GM18508 (cell line): ENCODE results near the gene MGAT5B.
"Not testable (repeated sequence)": the region's sequence is repeated elsewhere in the genome, so short reads cannot be mapped to it uniquely, and the experiment has no call there.

Experiments used
- ATAC-seq: cut with Tn5 transposase; IDR thresholded peaks from one replicate; pipeline ENCODE4 v1.9.1; 2021; ENCODE audit warnings: moderate number of reproducible peaks; ENCODE audit not compliant: insufficient read depth, unreplicated experiment

Gene MGAT5B

DNA sequence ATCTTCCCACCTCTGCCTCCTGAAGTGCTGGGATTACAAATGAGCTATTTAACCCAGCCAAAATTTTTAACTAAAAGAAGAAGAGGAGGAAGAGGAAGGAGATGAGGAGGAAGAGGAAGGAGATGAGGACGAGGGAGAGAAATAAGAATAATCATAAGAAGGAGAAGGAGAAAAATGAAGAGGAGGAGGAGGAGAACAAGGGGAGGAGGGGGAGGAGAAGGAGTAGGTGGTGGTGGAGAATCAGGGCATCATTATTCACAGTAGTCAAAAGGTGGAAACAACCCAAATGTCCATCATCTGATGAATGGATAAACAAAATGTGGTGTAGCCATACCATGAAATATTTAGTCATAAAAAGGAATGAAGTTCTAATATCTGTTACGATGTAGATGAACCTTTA lies 21.2 kb upstream of the MGAT5B start:
- ATAC-seq, result no peak

DNA sequence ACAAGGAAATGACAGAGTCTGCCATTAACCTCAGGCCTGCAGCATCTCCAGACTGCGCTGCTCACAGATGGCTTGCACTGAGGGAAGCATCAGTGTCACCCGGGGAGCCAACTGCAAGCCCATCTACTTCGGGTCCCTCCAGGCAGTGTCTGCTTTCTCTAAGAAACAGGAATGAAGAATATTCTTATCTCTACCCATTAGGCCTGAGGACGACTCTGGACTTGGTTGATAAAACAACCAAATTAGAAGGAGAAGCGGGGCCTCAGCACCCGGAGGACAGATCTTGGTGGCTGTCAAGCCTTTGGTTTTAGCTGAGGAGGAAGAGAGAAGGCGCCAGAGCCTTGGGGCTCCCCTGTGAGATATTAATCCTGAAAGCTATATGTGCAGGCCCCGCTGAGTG lies 19.5 kb upstream of the MGAT5B start:
- no peak for ATAC-seq

DNA sequence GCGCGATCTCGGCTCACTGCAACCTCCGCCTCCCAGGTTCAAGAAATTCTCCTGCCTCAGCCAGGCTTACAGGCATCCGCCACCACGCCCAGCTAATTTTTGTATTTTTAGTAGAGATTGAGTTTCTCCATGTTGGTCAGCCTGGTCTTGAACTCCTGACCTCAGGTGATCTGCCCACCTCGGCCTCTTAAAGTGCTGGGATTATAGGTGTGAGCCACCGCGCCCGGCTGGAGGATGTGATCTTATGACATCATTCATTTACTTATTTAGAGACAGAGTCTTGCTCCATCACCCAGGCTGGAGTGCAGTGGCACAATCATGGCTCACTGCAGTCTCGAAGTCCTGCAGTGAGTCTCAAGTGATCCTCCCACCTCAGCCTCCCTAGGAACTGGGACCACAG lies 19.0 kb upstream of the MGAT5B start:
- ATAC-seq, result not testable (repeated sequence)

DNA sequence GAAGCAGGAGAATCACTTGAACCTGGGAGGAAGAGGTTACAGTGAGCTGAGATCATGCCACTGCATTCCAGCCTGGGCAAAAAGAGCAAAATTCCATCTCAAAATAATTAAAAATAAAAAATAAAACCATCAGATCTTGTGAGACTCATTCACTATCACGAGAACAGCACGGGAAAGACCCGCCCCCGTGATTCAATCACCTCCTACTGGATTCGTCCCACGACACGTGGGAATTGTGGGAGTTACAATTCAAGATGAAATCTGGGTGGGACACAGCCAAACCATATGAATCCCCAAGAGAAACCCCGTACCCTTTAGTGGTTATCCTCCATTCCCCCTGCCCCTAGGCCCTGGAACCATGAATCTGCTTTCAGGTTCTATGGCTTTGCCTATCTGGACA lies 15.4 kb upstream of the MGAT5B start:
- no peak for ATAC-seq

DNA sequence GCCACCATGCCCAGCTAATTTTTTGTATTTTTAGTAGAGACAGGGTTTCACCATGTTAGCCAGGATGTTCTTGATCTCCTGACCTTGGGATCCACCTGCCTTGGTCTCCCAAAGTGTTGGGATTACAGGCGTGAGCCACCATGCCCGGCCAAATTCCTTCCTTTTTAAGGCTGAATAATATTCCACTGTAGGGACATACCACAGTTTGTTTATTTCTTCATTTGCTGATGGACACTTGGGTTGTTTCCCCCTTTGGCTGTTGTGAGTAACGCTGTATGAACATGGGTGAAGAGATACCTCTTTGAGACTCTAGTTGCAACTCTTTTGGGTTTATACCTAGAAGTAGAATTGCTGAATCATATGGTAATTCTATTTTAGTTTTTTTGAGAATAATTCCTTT lies 13.1 kb upstream of the MGAT5B start:
- ATAC-seq, result no peak

DNA sequence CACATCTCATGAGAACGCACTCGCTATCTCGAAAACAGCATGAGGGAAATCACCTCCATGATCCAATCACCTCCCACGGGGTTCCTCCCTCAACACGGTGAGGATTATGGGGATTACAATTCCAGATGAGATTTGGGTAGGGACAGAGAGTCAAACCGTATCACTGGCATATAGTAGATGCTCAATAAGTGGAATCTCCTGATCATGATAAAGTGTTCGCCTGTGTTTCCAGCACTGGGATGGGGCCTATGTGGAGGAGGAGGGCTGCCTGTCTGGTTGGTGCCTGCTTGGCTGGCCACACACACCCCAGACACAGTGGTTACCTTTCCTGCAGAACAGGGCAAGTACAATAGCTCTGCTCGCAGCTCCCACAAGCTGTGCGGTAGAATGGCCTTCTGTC lies 6.1 kb upstream of the MGAT5B start:
- ATAC-seq, result no peak

DNA sequence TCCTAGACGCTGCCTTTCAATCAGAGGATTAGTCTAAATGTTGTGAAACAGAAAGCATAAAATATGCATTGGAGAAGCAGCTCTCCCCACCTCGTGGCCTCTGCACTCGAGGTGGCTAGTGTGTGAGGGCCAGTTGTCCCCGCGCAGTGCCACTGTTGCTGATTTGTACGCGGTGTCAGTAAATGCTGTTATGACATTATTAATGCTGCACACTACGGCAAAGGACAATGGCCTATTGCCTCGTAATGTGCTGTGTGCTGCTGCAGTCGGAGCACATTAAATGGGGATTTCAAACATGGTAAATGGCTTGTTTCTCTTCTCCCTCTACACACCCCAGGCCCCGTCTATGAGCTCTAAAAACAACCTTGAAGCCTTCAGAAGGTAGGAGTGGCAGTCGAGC lies 5.7 kb upstream of the MGAT5B start:
- no peak for ATAC-seq

DNA sequence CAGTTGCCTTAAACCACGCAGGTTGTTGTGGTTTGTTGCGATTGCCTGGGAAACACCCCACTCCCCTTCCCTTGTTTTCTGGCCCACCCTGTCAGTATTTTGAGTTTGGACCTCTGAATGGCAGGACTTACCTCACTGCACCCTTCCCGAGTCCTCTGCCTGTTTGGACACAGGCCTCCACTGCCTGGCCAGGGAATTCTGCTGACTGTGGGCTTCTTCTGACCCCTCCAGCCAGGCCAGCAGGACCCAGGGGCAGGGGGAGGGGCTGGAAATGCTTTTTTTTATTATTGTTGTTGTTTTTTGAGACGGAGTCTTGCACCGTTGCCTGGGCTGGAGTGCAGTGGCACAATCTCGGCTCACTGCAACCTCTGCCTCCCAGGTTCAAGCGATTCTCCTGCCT lies 4.2 kb upstream of the MGAT5B start:
- no peak for ATAC-seq

DNA sequence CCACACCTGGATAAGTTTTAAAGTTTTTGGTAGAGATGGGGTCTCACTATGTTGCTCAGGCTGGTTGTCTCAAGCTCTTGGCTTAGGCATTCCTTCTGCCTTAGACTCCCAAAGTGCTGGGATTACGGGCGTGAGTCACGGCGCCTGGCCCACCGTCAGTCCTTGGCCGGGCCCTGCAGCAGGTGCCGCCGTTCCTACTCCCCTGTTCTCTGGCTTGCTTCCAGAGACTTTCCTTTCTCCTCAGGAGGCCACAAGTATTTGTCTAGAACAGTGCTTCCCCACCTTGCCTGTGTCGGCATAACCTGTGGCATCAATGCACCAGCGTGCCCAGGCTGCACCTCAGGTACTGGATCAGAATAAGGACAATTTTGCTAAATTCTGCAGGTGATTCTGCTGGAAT lies 3.0 kb upstream of the MGAT5B start:
- no peak for ATAC-seq

DNA sequence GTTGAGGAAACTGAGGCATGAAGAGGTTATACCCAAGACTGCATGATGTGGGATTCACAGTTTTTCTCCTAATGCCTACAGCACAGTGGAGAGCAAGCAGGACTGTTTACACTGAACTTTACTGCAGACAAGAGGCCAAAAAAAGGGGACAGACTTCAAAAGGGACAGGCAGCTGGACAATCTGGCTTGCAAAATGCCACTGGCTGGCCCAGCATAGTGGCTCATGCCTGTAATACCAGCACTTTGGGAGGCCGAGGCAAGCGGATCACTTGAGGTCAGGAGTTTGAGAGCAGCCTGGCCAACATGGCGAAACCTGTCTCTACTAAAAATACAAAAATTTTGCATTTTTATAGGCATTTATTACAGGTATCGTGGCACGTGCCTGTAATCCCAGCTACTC lies 2.0 kb upstream of the MGAT5B start:
- no peak for ATAC-seq

DNA sequence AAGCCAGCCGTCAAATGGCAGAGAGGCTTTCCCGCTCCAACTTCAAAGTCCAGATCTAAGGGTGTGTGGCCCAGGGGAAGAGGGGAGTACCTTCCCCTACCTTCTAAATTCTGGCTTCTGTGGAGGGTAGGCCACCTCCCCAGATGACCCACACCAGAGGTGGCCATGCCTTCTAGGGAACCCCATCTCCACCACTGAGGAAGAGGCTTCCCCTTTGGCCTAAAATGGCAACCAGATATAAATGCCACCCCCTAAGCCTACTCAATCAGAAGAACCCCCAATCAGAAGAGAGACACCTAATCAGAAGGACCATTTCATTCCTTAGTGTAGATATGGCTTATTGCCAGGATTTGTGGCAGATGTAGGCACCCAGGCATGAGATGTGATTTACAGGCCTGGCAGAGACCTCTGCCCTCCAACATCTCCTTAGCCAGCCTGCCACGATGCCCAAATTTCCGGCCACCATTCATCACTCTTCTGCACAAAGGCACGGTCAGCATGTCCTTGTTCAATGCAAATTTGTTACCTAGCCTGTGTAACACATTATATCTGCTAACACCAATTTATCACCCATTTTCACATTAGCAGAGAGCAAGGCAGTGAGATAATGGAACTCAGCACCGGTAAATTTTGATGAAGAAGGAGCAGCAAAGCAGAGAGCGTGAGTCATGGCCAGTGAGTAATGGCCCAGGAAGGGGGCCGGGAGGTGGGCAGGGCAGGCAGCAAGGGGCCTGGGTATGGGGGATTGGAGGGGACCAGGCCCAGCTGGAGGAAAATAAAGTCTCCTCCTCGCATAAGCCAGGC lies 1.2 kb upstream of the MGAT5B start:
- ATAC-seq, result no peak

DNA sequence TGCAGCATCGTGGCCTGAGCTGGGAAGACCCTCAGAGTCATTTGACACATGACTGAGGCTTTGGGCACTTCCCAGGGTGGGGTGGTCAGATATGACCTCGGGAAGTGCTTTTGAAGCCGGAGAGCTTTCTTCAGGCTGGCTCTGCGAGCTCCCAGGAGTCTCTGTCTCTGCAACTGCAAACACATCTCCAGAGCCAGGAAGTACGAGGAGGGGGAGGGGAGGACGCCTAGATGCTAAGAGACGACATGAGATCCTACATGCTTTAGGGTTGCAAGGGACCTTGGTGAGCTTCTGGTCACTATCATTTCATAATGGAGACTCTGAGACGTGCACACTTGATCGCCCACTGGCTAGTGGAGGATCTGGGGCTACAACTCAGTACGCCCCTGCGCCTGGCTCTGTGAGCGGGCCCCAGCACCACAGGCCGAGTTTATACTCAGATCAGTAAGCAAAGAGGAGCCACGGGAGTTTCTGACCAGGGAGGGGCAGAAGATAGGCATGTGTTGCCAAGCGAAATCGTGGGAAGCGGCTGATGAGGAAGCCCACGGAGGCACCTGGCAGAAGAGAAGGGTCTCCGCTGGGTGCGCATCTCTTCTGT lies 527 bp upstream of the MGAT5B start:
- ATAC-seq, result no peak

DNA sequence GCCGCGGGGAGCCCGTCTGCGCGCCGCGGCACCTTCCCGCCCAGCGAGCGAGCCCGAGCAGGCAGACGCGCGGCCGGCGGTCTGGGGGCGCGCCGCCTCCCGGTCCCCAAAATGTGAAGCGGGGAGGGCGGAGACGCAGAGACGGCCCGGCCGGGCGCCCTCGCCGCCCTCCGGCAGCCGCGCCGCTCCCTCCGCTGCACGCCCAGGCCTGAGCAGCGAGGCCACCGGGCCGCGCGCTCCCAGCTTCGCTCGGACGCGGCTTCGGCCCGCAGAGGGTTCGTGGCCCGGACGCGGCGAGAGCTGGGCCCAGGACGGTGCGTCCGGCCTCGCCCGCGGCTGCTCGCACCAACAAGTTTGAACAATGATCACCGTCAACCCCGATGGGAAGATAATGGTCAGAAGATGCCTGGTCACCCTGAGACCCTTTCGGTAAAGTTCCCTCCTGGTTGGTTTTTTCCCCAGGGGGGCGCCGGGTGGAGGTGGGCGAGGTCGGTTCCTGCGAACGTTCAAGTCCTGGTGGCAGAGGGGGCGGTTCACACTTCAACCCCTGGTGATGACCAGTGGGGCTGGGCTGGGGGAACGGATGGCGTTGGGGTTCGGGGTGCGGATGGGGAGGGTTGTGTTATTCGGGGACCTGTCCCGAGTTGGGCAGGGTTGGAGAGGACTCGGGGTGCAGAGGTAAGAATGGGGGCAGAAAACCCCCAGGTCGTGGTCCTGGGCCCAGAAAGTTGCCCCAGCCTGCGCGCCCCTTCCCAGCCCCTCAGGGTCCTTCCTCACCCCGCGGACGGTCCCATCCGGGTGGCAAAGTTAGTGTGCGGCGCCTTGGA lies 678 bp downstream of the MGAT5B start:
- no peak for ATAC-seq

DNA sequence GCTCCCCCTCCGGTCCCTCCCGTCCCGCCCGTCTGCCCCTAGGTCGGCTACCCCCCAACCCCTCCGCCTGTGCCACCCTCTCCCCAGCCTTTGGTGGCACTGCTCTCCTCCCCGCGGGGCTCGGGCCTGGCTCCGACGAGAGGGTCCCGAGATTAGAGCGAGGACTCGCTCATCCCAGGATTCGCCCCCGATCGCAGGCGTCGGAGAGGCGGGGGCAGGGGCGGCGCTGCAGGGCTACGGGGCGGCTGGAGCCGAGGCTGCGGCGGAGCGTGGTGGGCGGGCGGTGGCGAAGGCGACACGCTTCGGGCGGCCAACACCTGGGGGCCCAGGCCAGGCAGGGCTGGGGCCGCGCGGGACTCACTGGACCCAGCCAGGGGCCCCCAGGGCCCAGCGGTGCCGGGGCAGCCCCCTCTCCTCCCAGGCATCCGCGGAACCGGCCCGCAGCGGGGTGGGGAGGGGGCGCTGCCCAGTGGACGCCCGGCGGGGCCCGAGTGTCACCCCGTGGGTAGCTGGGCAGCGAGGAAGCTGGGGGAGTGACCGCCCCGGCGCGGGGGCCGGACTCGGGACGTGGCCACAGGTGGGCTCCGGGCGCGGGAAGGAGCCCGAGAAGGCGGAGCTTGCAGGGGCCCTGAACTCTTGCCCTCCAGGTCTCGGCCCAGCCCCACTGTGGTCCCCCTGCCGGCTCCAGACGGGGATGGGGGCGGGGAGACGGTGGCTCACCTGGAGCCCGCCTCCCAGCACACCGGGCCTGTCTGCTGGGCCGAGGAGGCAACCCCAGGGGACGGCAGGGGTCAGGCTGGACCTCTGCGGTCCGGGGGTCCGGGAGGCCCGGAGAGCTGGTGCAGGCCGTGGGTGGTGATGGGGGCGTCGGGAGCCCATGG lies 1.5 kb downstream of the MGAT5B start:
- ATAC-seq, result no peak

DNA sequence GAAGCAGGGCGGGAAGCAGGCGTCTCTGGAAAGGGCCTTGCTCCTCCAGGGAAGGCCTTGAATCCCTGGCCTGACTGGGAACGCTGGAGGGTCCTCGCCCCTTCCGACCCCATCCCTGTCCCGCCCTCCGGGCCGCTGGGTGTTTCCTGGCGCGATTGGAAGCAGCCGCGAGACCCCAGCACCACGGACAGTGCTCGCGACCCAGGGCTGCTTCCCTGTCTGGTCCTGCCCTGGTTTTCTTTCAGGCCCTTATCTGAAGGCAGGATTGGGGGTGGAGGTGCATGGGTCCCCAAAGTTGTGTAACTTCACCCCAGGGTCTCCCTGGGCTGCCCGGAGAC lies 2.1 kb downstream of the MGAT5B start:
- ATAC-seq, result no peak

DNA sequence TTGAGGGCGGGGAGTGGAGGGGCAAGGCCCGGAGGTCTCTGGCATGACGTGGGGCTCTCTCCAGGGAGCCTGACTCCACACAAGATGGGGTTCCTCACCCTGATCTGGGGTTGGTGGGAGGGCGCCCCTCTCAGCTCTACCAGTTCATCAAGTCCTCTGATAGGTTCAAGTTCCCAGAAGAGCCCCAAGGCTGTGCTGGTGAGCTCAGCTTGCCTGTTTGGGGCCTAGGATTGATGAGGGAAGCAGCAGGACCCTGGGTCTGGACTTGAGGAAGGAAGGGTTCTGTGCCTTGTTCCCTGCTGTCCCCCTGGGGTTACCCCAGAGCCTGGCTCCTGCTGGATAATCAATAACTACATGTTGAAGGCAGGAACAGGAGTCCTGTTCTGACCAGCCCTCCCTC lies 3.5 kb downstream of the MGAT5B start:
- no peak for ATAC-seq

DNA sequence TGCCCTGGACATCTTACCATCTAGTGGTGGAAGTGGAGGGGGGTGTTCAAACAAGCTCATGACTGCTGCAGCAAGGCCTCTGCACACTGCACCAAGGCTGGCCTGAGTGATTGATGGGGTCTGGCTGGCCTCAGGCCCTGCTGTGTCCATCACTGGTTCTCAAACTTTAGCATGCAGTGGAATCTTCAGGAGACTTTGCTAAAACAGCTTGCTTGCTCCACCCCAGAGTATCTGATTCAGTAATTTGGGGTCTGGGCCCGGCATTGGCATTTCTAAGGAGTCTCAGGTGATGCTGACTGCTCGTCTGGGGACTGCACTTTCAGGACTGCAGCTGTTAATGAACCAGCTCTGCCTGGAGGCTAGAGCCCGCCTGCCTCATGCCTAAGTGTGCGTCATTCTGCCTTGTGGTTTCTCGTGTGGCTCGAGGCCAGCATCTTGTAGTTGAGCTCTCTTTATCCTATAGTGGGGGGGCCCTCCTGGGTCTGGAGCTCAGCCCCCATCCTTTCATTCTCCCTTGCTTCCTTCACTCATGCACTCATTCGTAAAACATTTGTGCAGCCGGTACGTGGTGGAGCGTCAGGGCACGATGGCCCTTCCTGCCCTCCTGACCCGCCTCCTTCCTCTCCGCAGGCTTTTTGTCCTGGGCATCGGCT lies 4.1 kb downstream of the MGAT5B start:
- no peak for ATAC-seq

DNA sequence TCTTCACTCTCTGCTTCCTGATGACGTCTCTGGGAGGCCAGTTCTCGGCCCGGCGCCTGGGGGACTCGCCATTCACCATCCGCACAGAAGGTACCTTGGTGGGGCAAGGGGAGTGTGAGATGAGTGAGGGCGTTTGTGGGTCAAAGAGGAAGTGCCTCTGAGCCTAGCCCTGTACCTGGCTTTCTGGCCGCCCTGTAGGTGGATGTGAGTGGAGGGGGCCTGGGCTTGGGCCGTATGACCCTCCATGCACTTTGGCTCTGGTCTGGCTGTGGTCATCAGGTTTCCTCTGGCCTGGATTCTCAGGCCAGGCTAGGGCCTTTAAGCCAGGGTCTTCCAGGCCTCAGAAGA lies 4.6 kb downstream of the MGAT5B start:
- ATAC-seq, result no peak

DNA sequence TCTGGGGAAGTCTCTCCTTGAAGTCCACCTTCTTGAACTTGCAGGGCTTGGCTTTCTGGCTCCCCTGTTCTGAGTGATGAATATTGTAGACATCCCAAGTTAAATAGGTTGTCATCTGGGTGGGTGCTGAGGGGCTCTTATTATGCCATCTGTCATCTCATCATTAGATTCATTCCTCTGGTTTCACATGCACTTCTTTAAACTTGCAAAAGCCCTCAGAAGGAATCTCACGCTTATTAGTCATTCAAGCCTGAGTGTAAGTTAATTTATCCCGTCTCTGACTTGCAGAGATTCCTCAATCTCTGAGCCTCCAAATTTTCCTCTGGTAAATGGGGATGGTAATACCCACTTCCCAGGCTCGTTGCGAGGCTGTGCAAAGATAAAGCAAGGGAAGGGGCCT lies 5.7 kb downstream of the MGAT5B start:
- no peak for ATAC-seq

DNA sequence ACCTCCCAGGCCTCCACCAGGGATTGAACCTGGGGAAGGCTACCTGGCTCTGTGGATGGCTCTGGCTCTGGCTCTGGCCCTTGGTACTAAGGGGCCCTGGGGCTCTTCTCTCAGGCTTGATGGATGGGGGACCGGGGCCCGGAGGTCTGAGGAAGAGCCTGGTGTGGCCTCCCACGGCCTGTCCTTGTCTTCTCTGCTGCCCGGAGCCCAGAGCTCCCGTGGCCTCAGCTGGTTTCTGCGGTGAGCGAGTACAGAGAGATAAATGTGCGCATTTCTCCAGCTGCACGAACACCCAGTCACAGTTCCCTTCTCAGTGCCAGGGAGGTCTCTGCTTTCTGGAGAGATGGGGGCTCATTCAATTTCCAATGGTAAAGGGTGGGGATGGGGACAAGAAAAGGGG lies 9.2 kb downstream of the MGAT5B start:
- ATAC-seq, result no peak
